Stimulated activated CD8-positive, alpha-beta memory T cell treated with anti-CD3 and anti-CD28 coated beads, Interleukin-7, amount 100 ng/mL, for 4 hours (primary cell): ENCODE results near the gene NSMCE3.
"Not testable (repeated sequence)": the region's sequence is repeated elsewhere in the genome, so short reads cannot be mapped to it uniquely, and the experiment has no call there.

Source experiments
- DNase-seq, 2 donors: peaks; one replicate each; pipeline ENCODE4 v3.0.0-alpha.2; 2020; ENCODE audit warnings: low read depth in 2 of 2

The NSMCE3 gene

GRCh38 chr15:29270169-29270955, 740 bp upstream of the NSMCE3 start:
- no peak for DNase-seq

GRCh38 chr15:29268706-29269484, 727 bp downstream of the NSMCE3 start:
- DNase-seq, result peak; percentile 21 to 34

GRCh38 chr15:29266052-29266582, 3.5 kb downstream of the NSMCE3 start:
- DNase-seq, result no peak

- no peak for DNase-seq
Observed at GRCh38 chr15:29263289-29263688, 6.3 kb downstream of the NSMCE3 start.

- no peak for DNase-seq
Observed at GRCh38 chr15:29262738-29263137, 6.9 kb downstream of the NSMCE3 start.

GRCh38 chr15:29260896-29261295, 8.7 kb downstream of the NSMCE3 start:
- no peak for DNase-seq

GRCh38 chr15:29259233-29259632, 10.4 kb downstream of the NSMCE3 start:
- DNase-seq, result no peak

- no peak for DNase-seq
Observed at GRCh38 chr15:29252234-29252633, 17.4 kb downstream of the NSMCE3 start.

- DNase-seq, result no peak
Observed at GRCh38 chr15:29244544-29244943, 25.1 kb downstream of the NSMCE3 start.

GRCh38 chr15:29244123-29244522, 25.5 kb downstream of the NSMCE3 start:
- DNase-seq, result no peak

GRCh38 chr15:29242456-29243242, 27.0 kb downstream of the NSMCE3 start:
- no peak for DNase-seq

- no peak for DNase-seq
Observed at GRCh38 chr15:29241207-29241606, 28.4 kb downstream of the NSMCE3 start.

GRCh38 chr15:29239395-29239794, 30.2 kb downstream of the NSMCE3 start:
- DNase-seq, result no peak

- DNase-seq, result no peak
Observed at GRCh38 chr15:29233566-29233965, 36.1 kb downstream of the NSMCE3 start.

- DNase-seq, result no peak
Observed at GRCh38 chr15:29226436-29227208, 43.0 kb downstream of the NSMCE3 start.

GRCh38 chr15:29225534-29226234, 43.9 kb downstream of the NSMCE3 start:
- no peak for DNase-seq

- not testable (repeated sequence) for DNase-seq
Observed at GRCh38 chr15:29224987-29225363, 44.6 kb downstream of the NSMCE3 start.

GRCh38 chr15:29224235-29224986, 45.2 kb downstream of the NSMCE3 start:
- not testable (repeated sequence) for DNase-seq

GRCh38 chr15:29223640-29224039, 46.0 kb downstream of the NSMCE3 start:
- no peak for DNase-seq
